NB4 (cell line): ENCODE measurements around the gene STX16.

ENCODE experiments used
- POLR2A ChIP-seq: IDR thresholded peaks from 2 replicates; pipeline ENCODE4 v1.6.1; 2011; ENCODE audit warnings: mild to moderate bottlenecking; ENCODE audit not compliant: insufficient read length; ENCODE audit errors: extremely low read depth
- TF ChIP-seq, protein P1 (sequence below): IDR thresholded peaks from one replicate; pipeline ENCODE4 v1.5.1; 2012; ENCODE audit warnings: low read depth, low read length

DNA sequence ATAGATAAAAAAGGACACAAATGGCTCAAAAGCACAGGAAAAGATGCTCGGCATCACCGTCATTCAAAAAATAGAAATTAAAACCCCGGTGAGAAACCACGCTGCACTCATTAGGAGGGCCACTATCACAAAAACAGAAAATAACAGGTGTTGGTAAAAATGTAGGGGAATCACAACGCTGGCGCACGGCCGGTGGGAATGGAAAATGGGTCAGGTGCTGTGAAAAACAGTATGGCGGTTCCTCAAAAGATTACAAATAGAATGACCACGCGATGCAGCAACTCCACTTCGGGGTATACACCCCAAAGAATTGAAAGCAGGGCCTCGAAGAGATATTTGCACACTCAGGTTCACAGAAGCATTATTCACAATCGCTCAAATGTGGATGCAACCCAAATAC lies 69.8 kb downstream of the STX16 start:
- TF ChIP-seq, protein P1, sequence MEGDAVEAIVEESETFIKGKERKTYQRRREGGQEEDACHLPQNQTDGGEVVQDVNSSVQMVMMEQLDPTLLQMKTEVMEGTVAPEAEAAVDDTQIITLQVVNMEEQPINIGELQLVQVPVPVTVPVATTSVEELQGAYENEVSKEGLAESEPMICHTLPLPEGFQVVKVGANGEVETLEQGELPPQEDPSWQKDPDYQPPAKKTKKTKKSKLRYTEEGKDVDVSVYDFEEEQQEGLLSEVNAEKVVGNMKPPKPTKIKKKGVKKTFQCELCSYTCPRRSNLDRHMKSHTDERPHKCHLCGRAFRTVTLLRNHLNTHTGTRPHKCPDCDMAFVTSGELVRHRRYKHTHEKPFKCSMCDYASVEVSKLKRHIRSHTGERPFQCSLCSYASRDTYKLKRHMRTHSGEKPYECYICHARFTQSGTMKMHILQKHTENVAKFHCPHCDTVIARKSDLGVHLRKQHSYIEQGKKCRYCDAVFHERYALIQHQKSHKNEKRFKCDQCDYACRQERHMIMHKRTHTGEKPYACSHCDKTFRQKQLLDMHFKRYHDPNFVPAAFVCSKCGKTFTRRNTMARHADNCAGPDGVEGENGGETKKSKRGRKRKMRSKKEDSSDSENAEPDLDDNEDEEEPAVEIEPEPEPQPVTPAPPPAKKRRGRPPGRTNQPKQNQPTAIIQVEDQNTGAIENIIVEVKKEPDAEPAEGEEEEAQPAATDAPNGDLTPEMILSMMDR, result no peak
- no peak for TF ChIP-seq POLR2A
